Measurements from ENCODE around the gene RPS17.
"Not testable (repeated sequence)": the region's sequence is repeated elsewhere in the genome, so short reads cannot be mapped to it uniquely, and the experiment has no call there.

RPS17 gene

GRCh38 chr15:82545478-82545877, 5.2 kb upstream of the RPS17 start:
- DNase-seq (ENCODE audit: low spot score) = no peak

- peak; percentile 56 for DNase-seq (ENCODE audit: low spot score)
Measured at GRCh38 chr15:82545002-82545401, 4.7 kb upstream of the RPS17 start.

- no peak for DNase-seq (ENCODE audit: low spot score)
Measured at GRCh38 chr15:82544431-82544830, 4.2 kb upstream of the RPS17 start.

GRCh38 chr15:82543160-82543559, 2.9 kb upstream of the RPS17 start:
- DNase-seq (ENCODE audit: low spot score) = no peak

- DNase-seq (ENCODE audit: low spot score) = peak; percentile 55
Measured at GRCh38 chr15:82540984-82541431, 751 bp upstream of the RPS17 start.

- DNase-seq (ENCODE audit: low spot score) = no peak
Measured at GRCh38 chr15:82539691-82540054, 584 bp downstream of the RPS17 start.

GRCh38 chr15:82538961-82539690, 1.1 kb downstream of the RPS17 start:
- no peak for DNase-seq (ENCODE audit: low spot score)

GRCh38 chr15:82537351-82537908, 2.8 kb downstream of the RPS17 start:
- DNase-seq (ENCODE audit: low spot score) = no peak

- DNase-seq (ENCODE audit: low spot score) = no peak
Measured at GRCh38 chr15:82536409-82537350, 3.6 kb downstream of the RPS17 start.

- DNase-seq (ENCODE audit: low spot score) = no peak
Measured at GRCh38 chr15:82535566-82536408, 4.5 kb downstream of the RPS17 start.

- not testable (repeated sequence) for DNase-seq (ENCODE audit: low spot score)
Measured at GRCh38 chr15:82535151-82535550, 5.1 kb downstream of the RPS17 start.

GRCh38 chr15:82534457-82534861, 5.8 kb downstream of the RPS17 start:
- not testable (repeated sequence) for DNase-seq (ENCODE audit: low spot score)

GRCh38 chr15:82533801-82534200, 6.5 kb downstream of the RPS17 start:
- no peak for DNase-seq (ENCODE audit: low spot score)

GRCh38 chr15:82532991-82533481, 7.2 kb downstream of the RPS17 start:
- DNase-seq (ENCODE audit: low spot score) = no peak

- DNase-seq (ENCODE audit: low spot score) = no peak
Measured at GRCh38 chr15:82532383-82532990, 7.8 kb downstream of the RPS17 start.

GRCh38 chr15:82531496-82532382, 8.5 kb downstream of the RPS17 start:
- no peak for DNase-seq (ENCODE audit: low spot score)

GRCh38 chr15:82530606-82531379, 9.5 kb downstream of the RPS17 start:
- peak; percentile 77 for DNase-seq (ENCODE audit: low spot score)

GRCh38 chr15:82530006-82530405, 10.3 kb downstream of the RPS17 start:
- no peak for DNase-seq (ENCODE audit: low spot score)

GRCh38 chr15:82513587-82513986, 26.7 kb downstream of the RPS17 start:
- not testable (repeated sequence) for DNase-seq (ENCODE audit: low spot score)

Measured in D341Med (cell line).